Measurements from ENCODE around the gene PPP3R1. TPM values are rescaled to one million over a fixed set of nuclear protein-coding genes. Genes with fewer than 3 reads are reported as not detected.

The PPP3R1 gene
- total and polyA plus RNA-seq, 5 experiments from 2014 or later = 3.4 to 76.3 (median 4.3) TPM

DNA sequence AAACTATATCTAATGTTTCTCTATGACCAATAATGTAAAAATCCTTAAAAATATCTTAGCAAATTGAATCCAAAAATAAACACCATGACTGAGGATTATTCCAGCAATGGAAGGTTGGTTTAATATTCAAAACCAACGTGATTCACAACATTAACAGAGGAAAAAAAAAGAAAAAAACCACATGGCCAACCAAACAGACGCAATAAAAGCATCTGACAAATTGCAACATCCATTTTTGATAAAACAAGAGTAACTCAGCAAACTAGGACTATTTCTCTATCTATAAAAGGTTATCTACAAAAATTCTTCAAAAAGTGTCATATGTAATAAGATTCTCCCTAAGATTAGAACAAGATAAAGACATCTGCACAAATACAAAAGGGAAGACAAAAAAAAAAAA is 28.9 kb downstream of the PPP3R1 start:
- ATAC-seq = no peak
- POLR2A ChIA-PET = no interaction called here
- no peak for DNase-seq
- peak overlapping the region in 4 of 10 donors; percentile 42 to 81 (median 58) for H3K27ac Mint-ChIP-seq
- H3K27me3 Mint-ChIP-seq = no peaks in the 10 kb centered on the region
- H3K36me3 Mint-ChIP-seq = peaks cover 0 to 12% (median 9%) of the 10 kb centered on the region in 3 donors
- peak overlapping the region in 5 of 10 donors; percentile 5 to 51 (median 41) for H3K4me3 Mint-ChIP-seq
- H3K4me1 Mint-ChIP-seq = peaks cover 34 to 98% (median 90%) of the 10 kb centered on the region in 4 donors
- peaks cover 0 to 2% (median 0%) of the 10 kb centered on the region in 9 donors for H3K9me3 Mint-ChIP-seq

- Mint-ChIP-seq H3K4me3 (peak overlapping the region in 7 of 10 donors; percentile 8 to 51 (median 29)), H3K4me1 (peaks cover 32 to 97% (median 86%) of the 10 kb centered on the region in 4 donors), H3K27me3 (no peaks in the 10 kb centered on the region), H3K36me3 (peaks cover 0 to 12% (median 9%) of the 10 kb centered on the region in 3 donors), H3K27ac (peak overlapping the region in 7 of 10 donors; percentile 20 to 75 (median 44)), H3K9me3 (peaks cover 0 to 2% (median 0%) of the 10 kb centered on the region in 9 donors)
- ATAC-seq (no peak), DNase-seq (no peak)
- POLR2A ChIA-PET = no interaction called here
Measured at GRCh38 chr2:68222287-68222686, 30.0 kb downstream of the PPP3R1 start.

DNA sequence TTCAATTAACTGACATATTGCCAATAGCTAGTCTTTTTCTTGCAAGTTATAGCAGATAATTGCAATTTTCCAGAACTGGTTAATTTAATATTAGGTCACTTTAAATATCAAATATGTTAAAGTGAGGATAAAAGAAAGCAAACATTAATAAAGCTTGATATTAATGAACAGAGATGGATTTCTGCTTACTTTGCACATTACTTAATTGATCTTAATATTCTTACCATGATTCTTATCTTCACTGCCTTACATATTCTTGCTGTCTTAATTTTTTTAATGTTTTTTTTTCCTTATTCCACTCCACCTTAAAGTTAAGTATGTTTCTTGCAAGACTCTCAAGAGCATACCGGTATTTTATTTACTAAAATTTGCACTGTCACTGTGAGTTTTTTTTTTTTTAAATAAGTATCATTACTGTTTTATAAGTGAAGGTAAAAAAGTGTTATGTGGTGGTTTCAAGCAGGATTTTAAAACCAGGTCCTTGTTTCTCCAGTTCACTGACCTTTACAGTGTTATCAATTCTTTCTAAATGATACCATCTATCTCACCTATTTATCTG is 33.9 kb downstream of the PPP3R1 start:
- H3K4me1 Mint-ChIP-seq = peaks cover 39 to 89% (median 76%) of the 10 kb centered on the region in 4 donors
- peaks cover 0 to 2% (median 0%) of the 10 kb centered on the region in 9 donors for H3K9me3 Mint-ChIP-seq
- DNase-seq = no peak
- H3K27ac Mint-ChIP-seq = peak overlapping the region in 5 of 10 donors; percentile 1 to 60 (median 37)
- H3K4me3 Mint-ChIP-seq = peak overlapping the region in 9 of 10 donors; percentile 5 to 52 (median 44)
- POLR2A ChIA-PET = no interaction called here
- peaks cover 0 to 37% (median 18%) of the 10 kb centered on the region in 3 donors for H3K36me3 Mint-ChIP-seq
- H3K27me3 Mint-ChIP-seq = no peaks in the 10 kb centered on the region
- no peak for ATAC-seq

DNA sequence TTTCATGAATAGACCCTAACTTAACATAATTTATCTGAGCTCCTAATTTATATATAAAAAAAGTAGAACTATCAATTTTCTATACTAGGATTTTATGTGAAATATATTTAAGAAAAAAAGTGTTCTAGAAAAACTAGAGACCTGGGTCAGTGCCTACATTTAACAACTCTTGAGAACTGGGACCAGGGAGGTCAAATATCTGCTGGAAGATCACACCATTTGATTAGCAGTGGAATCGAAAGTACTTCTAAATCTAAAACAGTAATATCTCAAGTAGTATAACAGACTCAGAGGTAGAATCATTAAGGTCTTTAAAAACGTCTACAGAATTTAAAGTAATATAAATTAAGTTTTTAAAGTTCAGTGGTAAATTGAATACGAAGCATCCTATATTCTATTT is 34.6 kb downstream of the PPP3R1 start:
- Mint-ChIP-seq H3K4me1 (peaks cover 41 to 88% (median 76%) of the 10 kb centered on the region in 4 donors), H3K9me3 (peaks cover 0 to 2% (median 0%) of the 10 kb centered on the region in 9 donors), H3K4me3 (no peak overlapping the region), H3K36me3 (peaks cover 0 to 40% (median 18%) of the 10 kb centered on the region in 3 donors), H3K27ac (no peak overlapping the region), H3K27me3 (no peaks in the 10 kb centered on the region)
- DNase-seq (no peak), ATAC-seq (no peak)
- POLR2A ChIA-PET = interaction anchor here (1.0 kb wide), 1 partner anchor 35 kb away, joined by 4 read pairs; the partner anchor contains the start of gene PPP3R1

GRCh38 chr2:68216454-68217310 is 35.6 kb downstream of the PPP3R1 start:
- H3K9me3 Mint-ChIP-seq = peaks cover 0 to 2% (median 0%) of the 10 kb centered on the region in 9 donors
- POLR2A ChIA-PET = interaction anchor here (1.0 kb wide), 1 partner anchor 36 kb away, joined by 4 read pairs; the partner anchor contains the start of gene PPP3R1
- H3K27me3 Mint-ChIP-seq = no peaks in the 10 kb centered on the region
- peaks cover 40 to 87% (median 76%) of the 10 kb centered on the region in 4 donors for H3K4me1 Mint-ChIP-seq
- peak overlapping the region in 4 of 10 donors; percentile 2 to 79 (median 24) for H3K27ac Mint-ChIP-seq
- peaks cover 0 to 46% (median 19%) of the 10 kb centered on the region in 3 donors for H3K36me3 Mint-ChIP-seq
- H3K4me3 Mint-ChIP-seq = peak overlapping the region in 4 of 10 donors; percentile 3 to 30 (median 20)
- ATAC-seq (no peak), DNase-seq (no peak)

- DNase-seq (no peak), ATAC-seq (no peak)
- no peaks in the 10 kb centered on the region for H3K9me3 Mint-ChIP-seq
- H3K27ac Mint-ChIP-seq = peak overlapping the region in 8 of 10 donors; percentile 8 to 52 (median 22)
- POLR2A ChIA-PET = no interaction called here
- no peak overlapping the region for H3K4me3 Mint-ChIP-seq
- H3K27me3 Mint-ChIP-seq = no peaks in the 10 kb centered on the region
- peaks cover 0 to 55% (median 26%) of the 10 kb centered on the region in 3 donors for H3K36me3 Mint-ChIP-seq
- H3K4me1 Mint-ChIP-seq = peaks cover 42 to 80% (median 71%) of the 10 kb centered on the region in 4 donors
Measured at GRCh38 chr2:68214381-68214780, 38.0 kb downstream of the PPP3R1 start.

DNA sequence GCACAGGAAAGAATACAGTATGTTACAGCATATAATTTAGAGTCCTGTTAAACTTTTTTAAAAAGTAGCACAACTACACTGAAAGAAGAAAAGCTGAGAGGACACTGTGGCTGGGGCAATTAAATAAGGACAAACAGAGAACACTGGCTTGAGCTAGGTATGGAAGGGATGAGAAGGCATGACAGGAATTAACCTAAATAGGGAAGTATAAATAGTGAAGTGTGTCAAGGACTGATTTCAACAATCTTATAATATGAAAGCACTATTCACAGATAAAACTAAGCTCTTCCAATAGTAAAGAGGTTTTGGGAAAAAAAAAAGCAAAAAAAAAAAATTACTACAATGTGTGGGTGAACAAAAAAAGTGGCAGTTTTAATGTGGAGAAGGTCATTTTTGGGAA is 45.5 kb downstream of the PPP3R1 start:
- H3K9me3 Mint-ChIP-seq = no peaks in the 10 kb centered on the region
- POLR2A ChIA-PET = interaction anchor here (0.7 to 1.2 kb wide), 2 partner anchors 37 to 46 kb away, joined by 3 read pairs; partner anchors contain the start of gene PPP3R1
- no peaks in the 10 kb centered on the region for H3K27me3 Mint-ChIP-seq
- peaks cover 0 to 31% (median 17%) of the 10 kb centered on the region in 3 donors for H3K36me3 Mint-ChIP-seq
- H3K4me3 Mint-ChIP-seq = peak overlapping the region in 8 of 10 donors; percentile 1 to 67 (median 25)
- H3K4me1 Mint-ChIP-seq = peaks cover 38 to 76% (median 73%) of the 10 kb centered on the region in 4 donors
- DNase-seq = no peak
- no peak for ATAC-seq
- peak overlapping the region in 9 of 10 donors; percentile 32 to 84 (median 69) for H3K27ac Mint-ChIP-seq

DNA sequence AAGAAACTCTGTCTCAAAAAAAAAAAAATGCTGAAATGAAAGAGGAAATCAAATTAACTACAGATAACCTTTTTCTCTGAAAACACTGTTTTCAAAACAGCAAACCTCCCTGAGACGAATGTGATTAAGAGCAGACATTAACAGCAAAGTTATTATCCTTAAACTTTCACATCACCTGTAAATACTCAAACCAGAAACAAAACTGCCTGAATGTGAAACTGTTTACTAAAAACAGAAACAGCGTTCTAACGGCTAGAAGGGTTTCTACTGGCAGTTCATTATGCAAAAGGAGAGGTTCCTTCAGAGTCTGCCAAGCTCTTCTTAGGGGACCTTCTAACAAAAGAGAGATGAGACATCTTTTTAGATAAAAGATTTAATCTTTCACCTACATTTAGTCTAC is 48.7 kb downstream of the PPP3R1 start:
- POLR2A ChIA-PET = interaction anchor here (0.7 kb wide), 1 partner anchor 18 kb away, joined by 3 read pairs; no protein-coding TSS in a partner anchor
- peaks cover 0 to 18% (median 3%) of the 10 kb centered on the region in 3 donors for H3K36me3 Mint-ChIP-seq
- DNase-seq = no peak

DNA sequence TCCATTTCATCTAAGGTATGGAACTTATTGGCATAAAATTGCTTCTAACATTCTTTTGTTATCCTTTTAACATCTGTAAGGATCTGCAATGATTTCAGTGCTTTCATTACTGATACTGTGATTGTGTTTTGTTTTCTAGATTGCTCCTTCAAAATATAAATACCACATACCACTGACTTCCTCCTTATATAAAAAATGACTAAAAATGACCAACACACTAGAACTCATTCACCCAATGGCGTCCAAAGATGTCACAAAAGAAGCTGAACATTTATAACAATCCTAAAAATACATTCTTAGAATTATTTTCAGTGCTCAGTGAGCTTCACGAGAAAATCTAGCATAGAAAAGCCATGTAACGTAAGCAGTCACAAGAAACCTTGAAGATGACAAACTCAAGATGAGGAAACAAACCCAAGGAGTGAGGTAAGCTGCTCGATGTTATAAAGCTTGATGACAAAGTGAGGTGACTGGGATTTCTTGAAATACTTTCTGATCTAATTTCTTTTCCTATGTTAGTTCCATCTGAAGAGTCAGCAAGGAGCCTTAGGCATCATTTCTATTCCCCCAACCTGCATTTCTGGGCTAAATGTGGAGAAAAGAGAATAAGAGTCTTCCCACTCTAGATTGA is 52.1 kb downstream of the PPP3R1 start:
- Mint-ChIP-seq H3K27me3 (no peaks in the 10 kb centered on the region), H3K4me3 (no peak overlapping the region), H3K27ac (peak overlapping the region in 8 of 10 donors; percentile 2 to 78 (median 24)), H3K36me3 (peaks cover 0 to 11% (median 3%) of the 10 kb centered on the region in 3 donors), H3K9me3 (no peaks in the 10 kb centered on the region), H3K4me1 (peaks cover 23 to 75% (median 61%) of the 10 kb centered on the region in 4 donors)
- ATAC-seq (no peak), DNase-seq (no peak)
- POLR2A ChIA-PET = interaction anchor here (1.9 kb wide), 1 partner anchor 52 kb away, joined by 4 read pairs; the partner anchor contains the start of gene PPP3R1

More for the DNA sequence above, 48.7 kb downstream of the PPP3R1 start:
- H3K9me3 Mint-ChIP-seq = no peaks in the 10 kb centered on the region
- ATAC-seq = peak; percentile 40 to 47
- H3K27me3 Mint-ChIP-seq = no peaks in the 10 kb centered on the region
- H3K4me3 Mint-ChIP-seq = peak overlapping the region in 9 of 10 donors; percentile 4 to 74 (median 61)
- H3K4me1 Mint-ChIP-seq = peaks cover 36 to 86% (median 77%) of the 10 kb centered on the region in 4 donors
- H3K27ac Mint-ChIP-seq = peak overlapping the region; percentile 29 to 88 (median 78)

- H3K27me3 Mint-ChIP-seq = no peaks in the 10 kb centered on the region
- H3K9me3 Mint-ChIP-seq = no peaks in the 10 kb centered on the region
- peak overlapping the region in 1 of 10 donors; percentile 5 for H3K4me3 Mint-ChIP-seq
- POLR2A ChIA-PET = interaction anchor here (0.7 to 2.5 kb wide), 4 partner anchors 39 to 87 kb away, joined by 3 to 16 read pairs (median 4); partner anchors contain the start of genes PNO1 and PPP3R1
- ATAC-seq (peak; percentile 64 to 65), DNase-seq (peak in 9 of 10 donors; percentile 19 to 77 (median 53))
- H3K36me3 Mint-ChIP-seq = no peaks in the 10 kb centered on the region
- H3K4me1 Mint-ChIP-seq = peaks cover 15 to 66% (median 51%) of the 10 kb centered on the region in 4 donors
- peak overlapping the region in 7 of 10 donors; percentile 17 to 76 (median 44) for H3K27ac Mint-ChIP-seq
Measured at GRCh38 chr2:68196120-68196716, 56.1 kb downstream of the PPP3R1 start.

- DNase-seq = no peak
- Mint-ChIP-seq H3K9me3 (no peaks in the 10 kb centered on the region), H3K4me3 (no peak overlapping the region), H3K27me3 (no peaks in the 10 kb centered on the region), H3K36me3 (no peaks in the 10 kb centered on the region), H3K27ac (peak overlapping the region in 2 of 10 donors; percentile 38 to 58), H3K4me1 (peaks cover 13 to 66% (median 51%) of the 10 kb centered on the region in 4 donors)
- POLR2A ChIA-PET = interaction anchor here (1.2 to 2.5 kb wide), 2 partner anchors 38 to 58 kb away, joined by 6 to 16 read pairs; partner anchors contain the start of genes PNO1 and PPP3R1
- no peak for ATAC-seq
Measured at GRCh38 chr2:68195096-68195495, 57.2 kb downstream of the PPP3R1 start.

Measured in naive thymus-derived CD8-positive, alpha-beta T cell (primary cell).